Body of pancreas (tissue), 4 donors: ENCODE measurements around the gene ZNF263. TPM values are rescaled to one million over a fixed set of nuclear protein-coding genes. Genes with fewer than 3 reads are reported as not detected.

ENCODE experiments used
- ATAC-seq: fragments of 150-250 bp; one replicate; pipeline ENCODE4 v1.9.1; 2016
- DNase-seq, 4 donors: peaks; one replicate each; pipeline ENCODE4 v3.0.0-alpha.2; 2019
- H3K27ac ChIP-seq, 4 donors: fragments of 200-600 bp; sonication (generic); 1 replicate in 3 of 4; 2 replicates in 1 of 4; pipeline versions ENCODE4 v1.5.1 to v1.6.1; 2016 to 2019; ENCODE audit warnings: mild to moderate bottlenecking in 1 of 4, mixed read lengths in 1 of 4, moderate library complexity in 1 of 4
- H3K27me3 ChIP-seq, 2 donors: fragments of 200-600 bp; sonication (generic); one replicate each; pipeline ENCODE4 v1.6.0; 2016; ENCODE audit warnings: mild to moderate bottlenecking in 1 of 2
- H3K36me3 ChIP-seq, 2 donors: fragments of 200-600 bp; sonication (generic); replicated peaks in 1 of 2; 2 replicates each; pipeline ENCODE4 v1.5.1; 2016; ENCODE audit warnings: low read depth in 2 of 2; ENCODE audit not compliant: insufficient read depth in 1 of 2
- H3K4me1 ChIP-seq: fragments of 200-600 bp; sonication (generic); one replicate; pipeline ENCODE4 v1.6.0; 2016
- H3K4me3 ChIP-seq, 2 donors: fragments of 200-600 bp; sonication (generic); 1 replicate in 1 of 2; 2 replicates in 1 of 2; pipeline ENCODE4 v1.5.1; 2016 to 2019
- H3K9me3 ChIP-seq, 3 donors: fragments of 200-600 bp; sonication (generic); 1 replicate in 2 of 3; 2 replicates in 1 of 3; pipeline ENCODE4 v1.5.1; 2016
- POLR2A ChIP-seq, 3 donors: fragments of 450-650 bp; IDR thresholded peaks; one replicate each; pipeline ENCODE4 v1.6.1; 2016; ENCODE audit warnings: antibody characterized with exemption in 3 of 3, mild to moderate bottlenecking in 2 of 3
- WGBS, 2 donors: methylation state at CpG; one replicate each; pipeline ENCODE4 v1.1.5; 2017; 5-methylcytosine and 5-hydroxymethylcytosine counted together
- intact Hi-C: fragments of 100-400 bp; cut with DNase I; formaldehyde crosslinking; loops from one replicate; pipeline ENCODE4 v1.15.1; 2023
- total RNA-seq, 2 donors: library from RNA; depleted of rRNA; stranded (reverse); fragments of >200 nt; gene quantifications; one replicate each; pipeline ENCODE4 v1.1.0, GENCODE V29; 2016
- TF ChIP-seq, protein P1 (sequence below), 7 experiments: fragments of 450-650 bp in 4 of 7; fragments of 200-600 bp in 3 of 7; sonication (generic) in 3 of 7; IDR thresholded peaks; one replicate each; pipeline ENCODE4 v1.5.1; 2016 to 2019; ENCODE audit warnings: antibody characterized with exemption in 7 of 7

The ZNF263 gene
- total RNA-seq, 2 donors from 2014 or later = 19.8 to 31.1 TPM

DNA sequence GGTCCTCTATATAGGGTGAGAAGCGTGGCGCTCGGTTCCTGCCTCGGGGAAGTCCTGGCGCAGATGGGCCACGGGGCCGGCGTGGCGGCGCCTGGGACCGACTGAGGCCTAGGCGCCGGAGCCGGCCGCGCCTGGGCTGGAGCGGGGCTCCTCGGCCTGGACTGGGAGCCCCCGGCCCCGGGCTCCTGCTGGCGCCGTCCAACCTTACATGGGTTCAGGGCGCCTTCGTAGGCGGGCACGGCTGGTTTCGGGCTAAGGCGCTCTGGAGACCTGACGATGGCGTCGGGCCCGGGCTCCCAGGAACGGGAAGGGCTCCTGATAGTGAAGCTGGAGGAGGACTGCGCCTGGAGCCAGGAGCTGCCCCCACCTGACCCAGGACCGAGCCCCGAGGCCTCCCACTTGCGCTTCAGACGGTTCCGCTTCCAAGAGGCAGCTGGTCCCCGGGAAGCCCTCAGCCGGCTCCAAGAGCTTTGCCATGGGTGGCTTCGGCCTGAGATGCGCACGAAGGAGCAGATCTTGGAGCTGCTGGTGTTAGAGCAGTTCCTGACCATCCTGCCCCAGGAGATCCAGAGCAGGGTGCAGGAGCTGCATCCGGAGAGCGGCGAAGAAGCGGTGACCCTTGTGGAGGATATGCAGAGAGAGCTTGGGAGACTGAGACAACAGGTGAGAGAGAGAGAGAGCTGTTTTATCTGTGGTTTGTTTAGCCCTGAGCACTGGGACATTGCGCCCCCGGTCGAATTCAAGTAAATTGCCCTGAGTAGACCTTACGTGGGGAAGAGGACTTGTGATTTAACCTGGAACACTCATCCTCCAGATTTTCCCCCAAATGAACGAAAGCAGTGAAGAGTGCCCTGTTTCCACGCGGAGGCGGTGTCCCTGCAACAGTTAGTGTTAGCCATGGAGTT is 504 bp downstream of the ZNF263 start:
- intact Hi-C loops = no loop called here
- peak overlapping the region; percentile 83 to 87 for H3K4me3 ChIP-seq
- no peaks in the 10 kb centered on the region for H3K27me3 ChIP-seq
- peaks cover 38% of the 10 kb centered on the region for H3K4me1 ChIP-seq
- H3K9me3 ChIP-seq = peaks cover 0 to 10% (median 2%) of the 10 kb centered on the region in 3 donors
- DNase-seq (peak in 3 of 4 donors; percentile 15 to 33 (median 20)), ATAC-seq (no peak)
- H3K36me3 ChIP-seq = peaks cover 7 to 12% of the 10 kb centered on the region in 2 donors
- 2 to 15% methylated on average over 14 to 56 of the region's 56 CpGs for WGBS, 2 donors
- no peak for TF ChIP-seq POLR2A (IDR thresholded peaks at IDR 0.05)
- TF ChIP-seq, protein P1, sequence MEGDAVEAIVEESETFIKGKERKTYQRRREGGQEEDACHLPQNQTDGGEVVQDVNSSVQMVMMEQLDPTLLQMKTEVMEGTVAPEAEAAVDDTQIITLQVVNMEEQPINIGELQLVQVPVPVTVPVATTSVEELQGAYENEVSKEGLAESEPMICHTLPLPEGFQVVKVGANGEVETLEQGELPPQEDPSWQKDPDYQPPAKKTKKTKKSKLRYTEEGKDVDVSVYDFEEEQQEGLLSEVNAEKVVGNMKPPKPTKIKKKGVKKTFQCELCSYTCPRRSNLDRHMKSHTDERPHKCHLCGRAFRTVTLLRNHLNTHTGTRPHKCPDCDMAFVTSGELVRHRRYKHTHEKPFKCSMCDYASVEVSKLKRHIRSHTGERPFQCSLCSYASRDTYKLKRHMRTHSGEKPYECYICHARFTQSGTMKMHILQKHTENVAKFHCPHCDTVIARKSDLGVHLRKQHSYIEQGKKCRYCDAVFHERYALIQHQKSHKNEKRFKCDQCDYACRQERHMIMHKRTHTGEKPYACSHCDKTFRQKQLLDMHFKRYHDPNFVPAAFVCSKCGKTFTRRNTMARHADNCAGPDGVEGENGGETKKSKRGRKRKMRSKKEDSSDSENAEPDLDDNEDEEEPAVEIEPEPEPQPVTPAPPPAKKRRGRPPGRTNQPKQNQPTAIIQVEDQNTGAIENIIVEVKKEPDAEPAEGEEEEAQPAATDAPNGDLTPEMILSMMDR (IDR thresholded peaks at IDR 0.05) = no peak
- peak overlapping the region; percentile 98 to 100 (median 100) for H3K27ac ChIP-seq

DNA sequence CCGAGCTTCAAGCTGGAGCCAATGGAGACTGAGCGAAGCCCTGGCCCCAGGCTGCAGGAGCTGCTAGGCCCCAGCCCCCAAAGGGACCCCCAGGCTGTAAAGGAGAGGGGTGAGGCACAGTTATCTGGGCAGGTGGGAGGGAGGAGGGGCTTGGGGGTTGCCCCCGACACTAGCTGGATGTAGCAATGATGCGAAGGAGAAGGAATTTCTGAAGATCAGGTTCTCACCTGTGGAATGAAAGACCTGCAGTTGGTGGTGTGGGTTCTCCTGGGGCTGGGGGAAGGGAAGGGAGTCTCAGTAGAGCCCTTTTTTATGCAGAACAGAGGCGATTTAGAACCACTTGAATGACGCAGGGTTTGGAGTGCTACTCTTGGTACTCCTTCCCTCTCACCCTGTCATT is 1.8 kb downstream of the ZNF263 start:
- H3K36me3 ChIP-seq = peaks cover 20 to 24% of the 10 kb centered on the region in 2 donors

DNA sequence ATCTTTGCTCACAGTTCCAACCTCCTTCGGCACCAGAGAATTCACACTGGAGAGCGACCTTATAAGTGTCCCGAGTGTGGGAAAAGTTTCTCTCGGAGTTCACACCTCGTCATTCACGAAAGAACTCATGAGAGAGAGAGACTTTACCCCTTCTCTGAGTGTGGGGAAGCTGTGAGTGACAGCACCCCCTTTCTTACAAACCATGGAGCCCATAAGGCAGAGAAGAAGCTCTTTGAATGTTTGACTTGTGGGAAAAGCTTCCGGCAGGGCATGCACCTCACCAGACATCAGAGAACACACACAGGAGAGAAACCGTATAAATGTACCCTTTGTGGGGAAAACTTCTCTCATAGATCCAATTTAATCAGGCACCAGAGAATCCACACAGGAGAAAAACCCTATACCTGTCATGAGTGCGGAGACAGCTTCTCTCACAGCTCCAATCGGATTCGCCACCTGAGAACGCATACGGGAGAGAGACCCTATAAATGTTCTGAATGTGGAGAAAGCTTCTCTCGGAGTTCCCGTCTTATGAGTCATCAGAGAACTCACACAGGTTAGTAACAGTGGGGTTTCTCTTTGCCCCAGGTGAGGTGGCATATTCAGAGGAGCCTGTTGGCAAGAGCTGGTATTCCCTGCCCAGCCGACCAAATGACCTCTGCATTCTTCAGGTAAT is 6.8 kb downstream of the ZNF263 start:
- DNase-seq (no peak), ATAC-seq (no peak)
- H3K9me3 ChIP-seq = peaks cover 0 to 63% (median 7%) of the 10 kb centered on the region in 3 donors
- 96 to 97% methylated on average over 16 of the region's 16 CpGs for WGBS, 2 donors
- H3K4me3 ChIP-seq = no peak overlapping the region
- H3K36me3 ChIP-seq = peaks cover 27 to 32% of the 10 kb centered on the region in 2 donors
- peaks cover 4% of the 10 kb centered on the region for H3K4me1 ChIP-seq
- no peak for TF ChIP-seq POLR2A (IDR thresholded peaks at IDR 0.05)
- TF ChIP-seq, protein P1 (IDR thresholded peaks at IDR 0.05) = no peak
- no peak overlapping the region for H3K27ac ChIP-seq
- intact Hi-C loops = no loop called here
- H3K27me3 ChIP-seq = no peaks in the 10 kb centered on the region

More for the DNA sequence above, 1.8 kb downstream of the ZNF263 start:
- Histone ChIP-seq H3K27ac (no peak overlapping the region), H3K9me3 (peaks cover 0 to 23% (median 2%) of the 10 kb centered on the region in 3 donors), H3K27me3 (no peaks in the 10 kb centered on the region), H3K4me3 (no peak overlapping the region), H3K4me1 (peaks cover 38% of the 10 kb centered on the region)
- WGBS, 2 donors = 83 to 87% methylated on average over 6 of the region's 6 CpGs
- ATAC-seq (no peak), DNase-seq (no peak)
- intact Hi-C loops = no loop called here
- TF ChIP-seq, protein P1 (IDR thresholded peaks at IDR 0.05) = no peak
- TF ChIP-seq POLR2A (IDR thresholded peaks at IDR 0.05) = no peak

DNA sequence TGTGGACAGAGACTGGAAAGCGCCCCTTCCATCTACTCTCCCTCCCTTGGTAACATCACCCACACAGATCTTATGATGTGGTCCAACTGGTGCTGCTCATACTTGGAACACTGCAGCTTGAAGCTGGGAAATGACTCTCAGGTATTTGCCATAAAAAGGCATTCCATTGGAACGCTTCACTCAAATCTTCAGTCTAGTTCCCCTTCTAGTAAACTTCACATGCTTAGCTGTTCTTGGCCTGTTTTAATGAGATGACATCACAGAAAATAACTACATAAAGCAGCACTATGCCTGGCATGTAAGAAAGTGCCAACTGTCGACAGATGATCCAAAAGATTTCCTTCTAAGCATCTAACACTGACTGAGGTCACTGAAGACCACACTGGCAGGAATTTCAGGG is 9.3 kb downstream of the ZNF263 start:
- ATAC-seq (no peak), DNase-seq (no peak)
- Histone ChIP-seq H3K27ac (no peak overlapping the region), H3K4me3 (no peak overlapping the region), H3K9me3 (peaks cover 0 to 73% (median 7%) of the 10 kb centered on the region in 3 donors), H3K4me1 (no peaks in the 10 kb centered on the region), H3K36me3 (peaks cover 25 to 27% of the 10 kb centered on the region in 2 donors), H3K27me3 (no peaks in the 10 kb centered on the region)
- intact Hi-C loops = no loop called here
- 100% methylated on average over 3 of the region's 3 CpGs for WGBS, 2 donors
- TF ChIP-seq POLR2A (IDR thresholded peaks at IDR 0.05) = no peak
- TF ChIP-seq, protein P1 (IDR thresholded peaks at IDR 0.05) = no peak
